Keratinocyte (primary cell): ENCODE data around the gene AHSP. TPM values are rescaled to one million over a fixed set of nuclear protein-coding genes. Genes with fewer than 3 reads are reported as not detected.

Source experiments
- DNase-seq: peaks from one replicate; pipeline ENCODE4 v3.0.0-alpha.2; 2011; ENCODE audit warnings: low read depth, missing footprints, low spot score
- FAIRE-seq: peaks from 2 replicates; lab custom pipeline; 2011; peaks lifted over from hg19 to GRCh38; lab: Jason Lieb, UNC
- H2AFZ ChIP-seq: 2 replicates; pipeline ENCODE4 v1.6.0; 2012; ENCODE audit warnings: low read length, control low read depth, inconsistent platforms; ENCODE audit not compliant: control insufficient read depth
- H3K27ac ChIP-seq: 2 replicates; pipeline ENCODE4 v1.5.1; 2011; ENCODE audit warnings: low read length; ENCODE audit not compliant: control insufficient read depth, insufficient read depth
- H3K27me3 ChIP-seq: 3 replicates; pipeline ENCODE4 v1.6.0; 2011; ENCODE audit warnings: low read length; ENCODE audit not compliant: control insufficient read depth, insufficient read depth; ENCODE audit errors: extremely low read depth
- H3K36me3 ChIP-seq, 2 experiments: 2 replicates in 1 of 2; 3 replicates in 1 of 2; pipeline ENCODE4 v1.5.1; 2011; ENCODE audit warnings: low read length in 2 of 2, mild to moderate bottlenecking in 1 of 2; ENCODE audit not compliant: control insufficient read depth in 2 of 2, insufficient read depth in 2 of 2; ENCODE audit errors: extremely low read depth in 1 of 2
- H3K4me1 ChIP-seq: 3 replicates; pipeline ENCODE4 v1.5.1; 2011; ENCODE audit warnings: low read length; ENCODE audit not compliant: control insufficient read depth, insufficient read depth; ENCODE audit errors: extremely low read depth
- H3K4me2 ChIP-seq: 3 replicates; pipeline ENCODE4 v1.6.0; 2011; ENCODE audit warnings: low read depth, low read length; ENCODE audit not compliant: control insufficient read depth, insufficient read depth; ENCODE audit errors: extremely low read depth
- H3K4me3 ChIP-seq, 3 experiments: fragments of 200-600 bp in 1 of 3; sonication (generic) in 1 of 3; 2 replicates in 2 of 3; 3 replicates in 1 of 3; pipeline ENCODE4 v1.5.1; 2011 to 2016; ENCODE audit warnings: low read length in 3 of 3, mild to moderate bottlenecking in 3 of 3, control low read depth in 2 of 3, inconsistent platforms in 1 of 3, low read depth in 1 of 3, mixed read lengths in 1 of 3, mixed run types in 1 of 3, moderate library complexity in 1 of 3; ENCODE audit not compliant: control insufficient read depth in 2 of 3, insufficient read depth in 2 of 3; ENCODE audit errors: extremely low read depth in 1 of 3
- H3K79me2 ChIP-seq: 2 replicates; pipeline ENCODE4 v1.6.0; 2012; ENCODE audit warnings: low read length; ENCODE audit not compliant: control insufficient read depth, insufficient read depth
- H3K9ac ChIP-seq: 3 replicates; pipeline ENCODE4 v1.6.0; 2011; ENCODE audit warnings: low read length; ENCODE audit not compliant: control insufficient read depth, insufficient read depth; ENCODE audit errors: extremely low read depth
- H3K9me1 ChIP-seq: 3 replicates; pipeline ENCODE4 v1.6.0; 2011; ENCODE audit warnings: low read length; ENCODE audit not compliant: control insufficient read depth, insufficient read depth; ENCODE audit errors: extremely low read depth
- H3K9me3 ChIP-seq: 2 replicates; pipeline ENCODE4 v1.5.1; 2012; ENCODE audit warnings: low read depth, low read length; ENCODE audit not compliant: control insufficient read depth
- H4K20me1 ChIP-seq: 3 replicates; pipeline ENCODE4 v1.6.0; 2011; ENCODE audit warnings: low read length; ENCODE audit not compliant: control insufficient read depth, insufficient read depth; ENCODE audit errors: extremely low read depth
- EZH2 ChIP-seq: IDR thresholded peaks from one replicate; pipeline ENCODE4 v1.6.1; 2012; ENCODE audit warnings: inconsistent platforms, mild to moderate bottlenecking, low read length, moderate library complexity
- dilution Hi-C: fragments of 300-500 bp; cut with MboI; formaldehyde crosslinking; loops from one replicate; pipeline ENCODE4 v1.7.0; 2020; ENCODE audit warnings: low sequenced_read_pairs; ENCODE audit not compliant: extremely low pct_ligation_motif_present
- polyA plus RNA-seq, 5 experiments: library from polyadenylated mRNA; depleted of rRNA in 3 of 5; stranded (reverse) in 3 of 5; stranded (forward) in 1 of 5; unstranded in 1 of 5; fragments of >200 nt; gene quantifications; 1 replicate in 1 of 5; 2 replicates in 3 of 5; 3 replicates in 1 of 5; pipeline versions ENCODE4 v1.2.1 to v1.2.3, GENCODE V29; 2011 to 2012; ENCODE audit warnings: missing spikeins in 2 of 5, low read depth in 1 of 5, low replicate concordance in 1 of 5
- TF ChIP-seq, protein P1 (sequence below), 3 experiments: IDR thresholded peaks in 1 of 3; conservative IDR thresholded peaks in 1 of 3; optimal IDR thresholded peaks in 1 of 3; 2 replicates in 2 of 3; 3 replicates in 1 of 3; pipeline versions ENCODE3 to v1.5.1; 2011; ENCODE audit warnings: low read length in 3 of 3, mild to moderate bottlenecking in 3 of 3, moderate library complexity in 2 of 3, control low read depth in 1 of 3, inconsistent platforms in 1 of 3; ENCODE audit not compliant: insufficient read depth in 2 of 3; ENCODE audit errors: extremely low read depth in 1 of 3

The AHSP gene
- polyA plus RNA-seq, 1 donor (not counting 4 experiments of a cell fraction or from before 2014, with no cell fraction given) = not detected

DNA sequence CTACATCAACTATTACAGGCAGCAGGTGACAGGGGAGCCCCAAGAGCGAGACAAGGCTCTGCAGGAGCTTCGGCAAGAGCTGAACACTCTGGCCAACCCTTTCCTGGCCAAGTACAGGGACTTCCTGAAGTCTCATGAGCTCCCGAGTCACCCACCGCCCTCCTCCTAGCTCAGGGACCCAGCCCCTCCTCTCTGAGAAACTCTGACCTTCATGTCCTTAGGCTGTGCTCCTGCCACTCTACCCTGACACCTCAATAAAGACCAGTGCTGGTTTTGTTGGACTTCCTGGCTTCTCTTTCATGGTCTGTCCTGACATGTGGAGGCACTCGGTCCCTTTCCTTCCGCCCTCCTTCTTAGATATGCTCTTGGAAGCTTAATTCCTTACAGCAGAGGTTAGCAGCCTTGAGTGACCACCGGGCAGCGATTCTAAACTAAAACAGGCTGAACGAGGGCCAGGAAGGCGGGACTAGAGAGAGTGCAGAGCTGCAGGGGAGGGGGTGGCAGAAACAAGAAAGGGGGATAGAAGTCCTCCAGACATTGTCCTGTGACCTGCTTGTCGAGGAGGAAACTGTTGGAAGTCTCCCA lies 915 bp downstream of the AHSP start:
- Histone ChIP-seq H3K4me1 (no peaks in the 10 kb centered on the region), H3K79me2 (no peaks in the 10 kb centered on the region), H3K4me3 (no peak overlapping the region), H3K9ac (no peak overlapping the region), H3K9me3 (no peaks in the 10 kb centered on the region), H3K36me3 (no peaks in the 10 kb centered on the region), H3K4me2 (no peak overlapping the region), H2AFZ (no peak overlapping the region), H3K27ac (no peak overlapping the region), H3K9me1 (no peaks in the 10 kb centered on the region), H3K27me3 (peaks cover 27% of the 10 kb centered on the region), H4K20me1 (no peaks in the 10 kb centered on the region)
- FAIRE-seq (no peak), DNase-seq (no peak)
- dilution Hi-C loops = no loop called here
- TF ChIP-seq, protein P1, sequence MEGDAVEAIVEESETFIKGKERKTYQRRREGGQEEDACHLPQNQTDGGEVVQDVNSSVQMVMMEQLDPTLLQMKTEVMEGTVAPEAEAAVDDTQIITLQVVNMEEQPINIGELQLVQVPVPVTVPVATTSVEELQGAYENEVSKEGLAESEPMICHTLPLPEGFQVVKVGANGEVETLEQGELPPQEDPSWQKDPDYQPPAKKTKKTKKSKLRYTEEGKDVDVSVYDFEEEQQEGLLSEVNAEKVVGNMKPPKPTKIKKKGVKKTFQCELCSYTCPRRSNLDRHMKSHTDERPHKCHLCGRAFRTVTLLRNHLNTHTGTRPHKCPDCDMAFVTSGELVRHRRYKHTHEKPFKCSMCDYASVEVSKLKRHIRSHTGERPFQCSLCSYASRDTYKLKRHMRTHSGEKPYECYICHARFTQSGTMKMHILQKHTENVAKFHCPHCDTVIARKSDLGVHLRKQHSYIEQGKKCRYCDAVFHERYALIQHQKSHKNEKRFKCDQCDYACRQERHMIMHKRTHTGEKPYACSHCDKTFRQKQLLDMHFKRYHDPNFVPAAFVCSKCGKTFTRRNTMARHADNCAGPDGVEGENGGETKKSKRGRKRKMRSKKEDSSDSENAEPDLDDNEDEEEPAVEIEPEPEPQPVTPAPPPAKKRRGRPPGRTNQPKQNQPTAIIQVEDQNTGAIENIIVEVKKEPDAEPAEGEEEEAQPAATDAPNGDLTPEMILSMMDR (optimal IDR thresholded peaks at IDR 0.05 in 1 of 3, IDR thresholded peaks at IDR 0.05 in 1 of 3, conservative IDR thresholded peaks at IDR 0.05 in 1 of 3; ENCODE audit: extremely low read depth in 1 of 3, insufficient read depth in 2 of 3, low read length in 3 of 3) = no peak
- TF ChIP-seq EZH2 = peak; percentile 62

DNA sequence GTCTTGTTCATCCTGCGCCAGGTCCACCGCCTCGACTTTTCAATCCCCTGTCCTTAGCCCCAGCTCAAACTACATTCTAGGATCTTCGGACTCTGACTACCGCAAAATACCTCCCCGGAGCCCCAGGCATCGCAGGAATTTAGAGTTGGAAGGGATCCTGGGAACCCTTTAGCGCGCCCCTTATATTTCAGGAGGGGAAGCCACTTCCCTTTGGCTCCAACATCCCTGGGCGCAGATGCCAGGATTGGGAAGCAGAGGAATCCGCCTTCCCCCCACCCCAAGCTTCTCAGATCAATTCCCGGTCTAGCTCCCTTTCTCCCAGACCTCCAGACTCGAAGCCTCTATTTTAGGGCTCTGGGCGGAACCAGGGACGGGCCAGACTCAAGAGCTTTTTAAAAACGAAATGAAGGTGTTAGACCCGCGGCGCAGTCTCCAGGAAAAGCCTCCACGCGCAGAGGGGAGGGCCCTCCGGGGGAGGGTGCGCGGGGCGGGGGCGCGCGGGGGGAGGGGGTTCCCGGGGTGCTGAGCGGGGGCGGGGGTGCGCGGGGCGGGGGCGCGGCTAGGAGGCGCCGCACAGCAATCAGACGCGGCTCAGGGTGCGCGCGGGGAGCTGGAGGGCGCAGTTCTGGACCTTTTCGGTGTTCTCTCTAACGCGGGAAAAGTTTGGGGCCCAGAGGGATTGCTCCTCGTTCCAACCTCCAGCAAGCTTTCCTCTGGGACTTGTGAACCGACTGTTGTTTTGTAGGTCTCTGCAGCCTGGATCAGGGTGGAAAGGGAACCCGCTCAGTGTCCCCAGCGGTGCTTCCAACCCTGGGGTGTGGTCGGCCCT lies 1.6 kb downstream of the AHSP start:
- FAIRE-seq = no peak
- Histone ChIP-seq H2AFZ (no peak overlapping the region), H3K27me3 (peaks cover 27% of the 10 kb centered on the region), H3K36me3 (no peaks in the 10 kb centered on the region), H3K9me1 (no peaks in the 10 kb centered on the region), H3K4me1 (no peaks in the 10 kb centered on the region), H3K4me3 (no peak overlapping the region), H3K4me2 (no peak overlapping the region), H4K20me1 (no peaks in the 10 kb centered on the region), H3K9me3 (no peaks in the 10 kb centered on the region), H3K79me2 (no peaks in the 10 kb centered on the region), H3K9ac (no peak overlapping the region), H3K27ac (no peak overlapping the region)
- TF ChIP-seq EZH2 = no peak
- TF ChIP-seq, protein P1 (optimal IDR thresholded peaks at IDR 0.05 in 1 of 3, IDR thresholded peaks at IDR 0.05 in 1 of 3, conservative IDR thresholded peaks at IDR 0.05 in 1 of 3; ENCODE audit: extremely low read depth in 1 of 3, insufficient read depth in 2 of 3, low read length in 3 of 3) = no peak
- no peak for DNase-seq
- dilution Hi-C loops = no loop called here
